ENCODE measurements around the gene NUP205.

Gene NUP205

DNA sequence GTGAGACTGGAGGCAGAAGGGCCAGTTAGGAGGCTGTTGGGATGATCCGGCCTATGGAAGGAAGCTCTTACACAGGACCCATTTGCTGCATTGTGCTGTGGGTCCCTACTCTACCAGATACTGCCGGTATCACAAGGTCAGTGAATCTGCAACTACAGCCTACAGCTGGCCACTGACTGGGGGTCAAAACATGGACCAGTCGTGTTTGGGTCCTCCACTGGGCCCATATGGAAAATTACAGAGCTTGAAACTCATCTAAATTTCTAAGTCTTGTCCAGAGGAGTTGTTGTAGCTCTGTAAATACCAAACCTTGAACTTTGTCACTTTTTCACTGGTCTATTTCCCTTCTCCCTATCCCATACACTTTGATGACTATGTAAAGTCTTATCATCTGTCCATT is 5.6 kb upstream of the NUP205 start:
- no peaks in the 10 kb centered on the region for H3K27me3 ChIP-seq (ENCODE audit: insufficient read depth, low read length, poor library complexity)
- H3K4me1 ChIP-seq (ENCODE audit: insufficient read depth, low read length): peaks cover under 1% of the 10 kb centered on the region; the same call in 1 of the 2 replicates
- no peaks in the 10 kb centered on the region for H3K9me3 ChIP-seq (ENCODE audit: insufficient read depth, low read length, severe bottlenecking)
- DNase-seq (no peak), ATAC-seq (ENCODE audit: insufficient read depth, low read depth) (no peak)
- no peak overlapping the region for H3K27ac ChIP-seq (ENCODE audit: low read length)
- no peak for TF ChIP-seq EZH2 (IDR thresholded peaks at IDR 0.05; ENCODE audit: borderline replicate concordance, low read depth, low read length, severe bottlenecking)
- TF ChIP-seq, protein P1, sequence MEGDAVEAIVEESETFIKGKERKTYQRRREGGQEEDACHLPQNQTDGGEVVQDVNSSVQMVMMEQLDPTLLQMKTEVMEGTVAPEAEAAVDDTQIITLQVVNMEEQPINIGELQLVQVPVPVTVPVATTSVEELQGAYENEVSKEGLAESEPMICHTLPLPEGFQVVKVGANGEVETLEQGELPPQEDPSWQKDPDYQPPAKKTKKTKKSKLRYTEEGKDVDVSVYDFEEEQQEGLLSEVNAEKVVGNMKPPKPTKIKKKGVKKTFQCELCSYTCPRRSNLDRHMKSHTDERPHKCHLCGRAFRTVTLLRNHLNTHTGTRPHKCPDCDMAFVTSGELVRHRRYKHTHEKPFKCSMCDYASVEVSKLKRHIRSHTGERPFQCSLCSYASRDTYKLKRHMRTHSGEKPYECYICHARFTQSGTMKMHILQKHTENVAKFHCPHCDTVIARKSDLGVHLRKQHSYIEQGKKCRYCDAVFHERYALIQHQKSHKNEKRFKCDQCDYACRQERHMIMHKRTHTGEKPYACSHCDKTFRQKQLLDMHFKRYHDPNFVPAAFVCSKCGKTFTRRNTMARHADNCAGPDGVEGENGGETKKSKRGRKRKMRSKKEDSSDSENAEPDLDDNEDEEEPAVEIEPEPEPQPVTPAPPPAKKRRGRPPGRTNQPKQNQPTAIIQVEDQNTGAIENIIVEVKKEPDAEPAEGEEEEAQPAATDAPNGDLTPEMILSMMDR (IDR thresholded peaks at IDR 0.05; ENCODE audit: borderline replicate concordance, extremely low read depth, low read length, poor library complexity, severe bottlenecking): no peak
- no peak overlapping the region for H3K4me3 ChIP-seq (ENCODE audit: low read depth in 1 of 2, low read length in 2 of 2)
- no peaks in the 10 kb centered on the region for H3K36me3 ChIP-seq (ENCODE audit: insufficient read depth, low read length)
- no peak overlapping the region for H2AFZ ChIP-seq (ENCODE audit: low read depth, low read length)
- H3K4me2 ChIP-seq (ENCODE audit: insufficient read depth, low read length): no peak overlapping the region
- no peak overlapping the region for H3K9ac ChIP-seq (ENCODE audit: low read depth, low read length)
- no peaks in the 10 kb centered on the region for H4K20me1 ChIP-seq (ENCODE audit: insufficient read depth, low read length)
- H3K79me2 ChIP-seq (ENCODE audit: insufficient read depth, low read length): no peaks in the 10 kb centered on the region

DNA sequence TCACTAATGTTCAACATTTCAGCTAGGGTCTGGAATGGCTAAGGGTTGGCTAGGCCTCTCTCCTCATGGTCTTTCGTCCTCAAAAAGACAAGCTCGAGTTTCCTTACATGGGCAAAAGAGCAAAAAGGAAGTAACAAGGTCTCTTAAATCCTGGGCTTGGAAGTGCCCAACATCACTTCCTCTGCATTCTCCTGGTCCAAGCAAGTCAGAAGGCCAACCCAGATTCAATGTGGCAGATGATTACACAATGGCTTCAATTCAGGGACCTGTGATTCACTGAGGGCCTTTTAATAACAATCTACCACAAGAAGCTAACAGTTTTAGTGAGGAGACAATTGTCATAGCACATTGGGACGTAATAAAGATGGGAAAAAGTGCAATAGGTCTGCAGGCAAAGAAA is 4.4 kb upstream of the NUP205 start:
- H3K9ac ChIP-seq (ENCODE audit: low read depth, low read length): no peak overlapping the region
- no peak overlapping the region for H2AFZ ChIP-seq (ENCODE audit: low read depth, low read length)
- no peak for DNase-seq
- ATAC-seq (ENCODE audit: insufficient read depth, low read depth): no peak
- H3K9me3 ChIP-seq (ENCODE audit: insufficient read depth, low read length, severe bottlenecking): no peaks in the 10 kb centered on the region
- H3K27me3 ChIP-seq (ENCODE audit: insufficient read depth, low read length, poor library complexity): no peaks in the 10 kb centered on the region
- H3K4me2 ChIP-seq (ENCODE audit: insufficient read depth, low read length): no peak overlapping the region
- H4K20me1 ChIP-seq (ENCODE audit: insufficient read depth, low read length): no peaks in the 10 kb centered on the region
- no peak overlapping the region for H3K27ac ChIP-seq (ENCODE audit: low read length)
- TF ChIP-seq EZH2 (IDR thresholded peaks at IDR 0.05; ENCODE audit: borderline replicate concordance, low read depth, low read length, severe bottlenecking): no peak
- TF ChIP-seq, protein P1 (IDR thresholded peaks at IDR 0.05; ENCODE audit: borderline replicate concordance, extremely low read depth, low read length, poor library complexity, severe bottlenecking): no peak
- H3K79me2 ChIP-seq (ENCODE audit: insufficient read depth, low read length): peaks cover 6% of the 10 kb centered on the region
- no peak overlapping the region for H3K4me3 ChIP-seq (ENCODE audit: low read depth in 1 of 2, low read length in 2 of 2)
- H3K36me3 ChIP-seq (ENCODE audit: insufficient read depth, low read length): no peaks in the 10 kb centered on the region; the same call in 1 of the 2 replicates
- H3K4me1 ChIP-seq (ENCODE audit: insufficient read depth, low read length): peaks cover 5% of the 10 kb centered on the region

DNA sequence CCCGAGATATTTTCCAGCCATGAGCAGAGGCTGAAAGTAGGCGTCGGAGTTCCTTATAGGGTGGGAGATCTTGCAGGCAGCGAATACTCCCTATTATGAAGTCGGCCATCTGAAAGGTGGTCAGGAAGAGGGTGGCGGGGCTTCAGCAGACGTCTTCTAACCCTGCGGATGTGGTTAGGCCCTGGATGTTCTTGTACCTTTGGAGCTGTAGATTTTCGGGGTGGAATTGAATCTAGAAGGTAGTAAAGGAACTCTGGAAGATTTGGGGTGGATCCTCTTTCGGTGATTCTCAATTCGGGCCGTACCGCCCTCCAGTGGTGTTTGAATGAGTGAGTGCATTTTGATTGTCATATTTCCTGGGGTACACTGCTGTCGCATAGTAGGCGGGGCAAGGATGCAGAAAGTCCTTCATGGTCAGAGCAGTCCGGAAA is 635 bp downstream of the NUP205 start:
- peaks cover 22% of the 10 kb centered on the region for H3K4me1 ChIP-seq (ENCODE audit: insufficient read depth, low read length)
- H3K27me3 ChIP-seq (ENCODE audit: insufficient read depth, low read length, poor library complexity): no peaks in the 10 kb centered on the region
- TF ChIP-seq, protein P1 (IDR thresholded peaks at IDR 0.05; ENCODE audit: borderline replicate concordance, extremely low read depth, low read length, poor library complexity, severe bottlenecking): peak; percentile 76
- no peak for TF ChIP-seq EZH2 (IDR thresholded peaks at IDR 0.05; ENCODE audit: borderline replicate concordance, low read depth, low read length, severe bottlenecking)
- H4K20me1 ChIP-seq (ENCODE audit: insufficient read depth, low read length): peaks cover 27% of the 10 kb centered on the region; the same call in 1 of the 2 replicates
- peaks cover 9% of the 10 kb centered on the region for H3K36me3 ChIP-seq (ENCODE audit: insufficient read depth, low read length)
- no peaks in the 10 kb centered on the region for H3K9me3 ChIP-seq (ENCODE audit: insufficient read depth, low read length, severe bottlenecking)
- peak; percentile 78 for DNase-seq
- ATAC-seq (ENCODE audit: insufficient read depth, low read depth): peak; percentile 79
- peak overlapping the region; percentile 98 for H3K27ac ChIP-seq (ENCODE audit: low read length)
- peaks cover 56% of the 10 kb centered on the region for H3K79me2 ChIP-seq (ENCODE audit: insufficient read depth, low read length)
- H2AFZ ChIP-seq (ENCODE audit: low read depth, low read length): peak overlapping the region; percentile 90
- H3K4me2 ChIP-seq (ENCODE audit: insufficient read depth, low read length): peak overlapping the region; percentile 93
- H3K4me3 ChIP-seq (ENCODE audit: low read depth in 1 of 2, low read length in 2 of 2): peak overlapping the region; percentile 76 to 78
- H3K9ac ChIP-seq (ENCODE audit: low read depth, low read length): peak overlapping the region; percentile 88

Data from DND-41 (cell line).